GM21723 (cell line): ENCODE data around the gene MAP4.
"Not testable (repeated sequence)": the region's sequence is repeated elsewhere in the genome, so short reads cannot be mapped to it uniquely, and the experiment has no call there.

Source experiments
- ATAC-seq: cut with Tn5 transposase; IDR thresholded peaks from one replicate; pipeline ENCODE4 v1.9.1; 2021; ENCODE audit warnings: mild to moderate bottlenecking, moderate library complexity; ENCODE audit not compliant: unreplicated experiment

MAP4 gene, protein sequence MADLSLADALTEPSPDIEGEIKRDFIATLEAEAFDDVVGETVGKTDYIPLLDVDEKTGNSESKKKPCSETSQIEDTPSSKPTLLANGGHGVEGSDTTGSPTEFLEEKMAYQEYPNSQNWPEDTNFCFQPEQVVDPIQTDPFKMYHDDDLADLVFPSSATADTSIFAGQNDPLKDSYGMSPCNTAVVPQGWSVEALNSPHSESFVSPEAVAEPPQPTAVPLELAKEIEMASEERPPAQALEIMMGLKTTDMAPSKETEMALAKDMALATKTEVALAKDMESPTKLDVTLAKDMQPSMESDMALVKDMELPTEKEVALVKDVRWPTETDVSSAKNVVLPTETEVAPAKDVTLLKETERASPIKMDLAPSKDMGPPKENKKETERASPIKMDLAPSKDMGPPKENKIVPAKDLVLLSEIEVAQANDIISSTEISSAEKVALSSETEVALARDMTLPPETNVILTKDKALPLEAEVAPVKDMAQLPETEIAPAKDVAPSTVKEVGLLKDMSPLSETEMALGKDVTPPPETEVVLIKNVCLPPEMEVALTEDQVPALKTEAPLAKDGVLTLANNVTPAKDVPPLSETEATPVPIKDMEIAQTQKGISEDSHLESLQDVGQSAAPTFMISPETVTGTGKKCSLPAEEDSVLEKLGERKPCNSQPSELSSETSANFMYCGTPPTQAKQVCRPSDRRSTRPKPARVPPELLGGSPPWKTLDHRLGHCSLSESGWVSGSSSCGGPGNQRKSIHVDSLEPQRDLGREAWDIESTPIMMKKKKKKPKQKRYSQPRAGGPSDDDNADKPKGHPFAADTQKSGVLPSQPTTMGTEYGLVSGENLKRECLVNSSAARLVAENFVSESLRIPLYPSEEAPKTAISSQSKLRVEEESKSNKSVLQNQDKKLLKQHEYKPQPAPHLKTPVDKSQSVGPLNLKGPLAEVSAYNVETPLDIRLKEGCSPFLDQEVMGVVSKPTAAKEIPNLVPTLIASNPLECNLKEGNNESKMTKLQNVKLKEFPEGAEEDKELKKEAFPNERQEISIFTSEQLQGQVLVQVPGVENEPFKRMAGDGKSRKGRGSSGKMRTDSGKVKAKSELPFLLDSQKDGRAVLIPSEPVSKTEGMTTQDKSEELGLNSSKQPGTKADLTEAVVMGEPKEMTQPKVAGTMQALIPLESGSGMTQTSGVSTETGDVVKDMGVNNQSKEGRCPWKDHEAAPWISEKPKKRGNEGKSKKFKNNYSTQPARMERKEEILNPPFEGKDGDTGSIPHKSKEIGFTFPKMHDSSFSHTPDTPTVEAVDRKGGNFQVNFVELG (N-terminal part only)

DNA sequence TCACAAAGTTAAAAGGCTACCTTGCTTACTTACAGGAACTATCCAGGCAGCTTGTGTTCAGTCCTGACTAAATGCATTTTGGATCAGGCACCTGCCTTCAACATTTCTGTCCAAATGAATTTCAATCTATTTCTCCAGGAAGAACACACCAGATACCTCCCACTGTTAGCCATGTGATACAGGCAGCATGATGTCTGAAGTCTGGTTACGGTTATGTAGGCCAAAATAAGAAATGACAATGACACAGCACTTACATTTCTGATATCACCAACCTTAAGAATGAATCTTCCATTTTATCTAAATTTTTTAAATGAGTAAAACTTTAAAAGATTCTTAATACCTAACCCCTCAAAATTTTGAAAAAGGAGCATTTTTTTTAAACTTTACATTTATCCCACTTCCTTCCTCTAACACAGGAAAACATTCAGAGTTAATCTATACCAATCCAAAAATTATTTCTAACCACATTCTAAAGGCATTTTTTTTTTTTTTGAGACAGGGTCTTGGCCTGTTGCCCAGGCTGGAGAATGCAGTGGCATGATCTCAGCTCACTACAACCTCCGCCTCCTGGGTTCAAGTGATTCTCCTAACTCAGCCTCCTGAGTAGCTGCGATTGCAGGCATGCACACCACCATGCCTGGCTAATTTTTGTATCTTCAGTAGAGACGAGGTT lies at the start of gene MAP4:
TSS of gene MAP4 (minus strand) at position 116 of the 673 bp plus-strand sequence. CDS start 17,556 bp downstream, outside the sequence.
- ATAC-seq, result no peak

DNA sequence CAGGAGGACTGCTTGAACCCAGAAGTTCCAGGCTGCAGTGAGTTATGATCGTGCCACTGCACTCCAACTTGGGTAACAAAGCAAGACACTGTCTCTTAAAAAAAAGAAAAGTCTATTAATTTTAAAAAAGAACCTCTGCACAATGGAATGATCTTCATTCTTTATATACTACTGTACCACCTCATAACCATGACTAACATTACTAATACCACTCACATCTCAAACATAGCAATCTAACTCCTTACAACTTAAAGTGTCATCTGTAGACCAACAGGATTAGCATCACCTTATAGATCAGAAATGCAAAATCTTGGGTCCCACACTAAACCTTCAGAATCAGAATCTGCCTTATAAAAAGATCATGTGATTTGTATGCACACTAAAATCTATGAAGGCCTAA lies 48.8 kb upstream of the MAP4 start:
- no peak for ATAC-seq

DNA sequence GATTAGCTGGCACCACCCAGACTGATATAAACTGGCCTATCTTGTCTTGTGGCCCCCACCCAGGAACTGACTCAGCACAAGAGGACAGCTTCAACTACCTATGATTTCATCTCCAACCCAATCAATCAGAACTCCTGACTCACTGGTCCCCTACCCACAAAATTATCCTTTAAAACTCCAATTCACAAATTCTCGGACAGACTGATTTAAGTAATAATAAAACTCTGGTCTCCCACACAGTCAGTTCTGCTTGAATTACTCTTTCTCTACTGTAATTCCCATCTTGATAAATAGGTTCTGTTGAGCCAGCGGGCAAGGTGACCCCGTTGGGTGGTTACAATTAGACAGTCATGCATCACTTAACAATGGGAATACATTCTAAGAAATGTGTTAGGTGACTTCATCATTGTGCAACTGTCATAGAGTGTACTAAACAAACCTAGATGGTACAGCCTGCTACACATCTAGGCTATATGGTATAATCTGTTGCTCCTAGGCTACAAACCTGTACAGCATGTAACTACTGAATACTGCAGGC lies 48.1 kb upstream of the MAP4 start:
- no peak for ATAC-seq

DNA sequence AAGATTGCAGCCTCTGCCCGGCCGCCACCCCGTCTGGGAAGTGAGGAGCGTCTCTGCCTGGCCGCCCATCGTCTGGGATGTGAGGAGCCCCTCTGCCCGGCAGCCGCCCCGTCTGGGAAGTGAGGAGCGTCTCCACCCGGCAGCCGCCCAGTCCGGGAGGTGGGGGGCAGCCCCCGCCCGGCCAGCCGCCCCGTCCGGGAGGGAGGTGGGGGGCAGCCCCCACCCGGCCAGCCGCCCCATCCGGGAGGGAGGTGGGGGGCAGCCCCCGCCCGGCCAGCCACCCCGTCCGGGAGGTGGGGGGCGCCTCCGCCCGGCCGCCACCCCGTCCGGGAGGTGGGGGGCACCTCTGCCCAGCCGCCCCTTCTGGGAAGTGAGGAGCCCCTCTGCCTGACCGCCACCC lies 45.4 kb upstream of the MAP4 start:
- ATAC-seq, result not testable (repeated sequence)

DNA sequence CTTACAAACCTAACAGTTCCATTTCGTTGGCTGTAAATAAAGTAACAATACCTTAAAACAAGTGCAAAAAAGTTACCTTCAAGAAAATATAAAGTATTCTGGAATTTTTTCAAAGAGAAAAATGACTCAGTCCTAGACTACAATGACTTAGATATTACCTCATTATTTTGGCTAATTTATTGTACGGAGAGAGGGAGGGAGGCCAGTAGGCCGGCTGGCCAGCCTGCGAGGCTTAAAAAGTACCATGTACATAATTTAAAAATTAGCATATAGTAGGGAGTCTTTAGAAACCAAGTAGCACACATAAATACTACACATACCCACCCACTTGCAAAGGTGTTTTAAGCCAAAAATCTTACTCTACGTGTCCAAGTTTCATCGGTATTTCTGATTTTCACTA lies 41.9 kb upstream of the MAP4 start:
- ATAC-seq, result no peak

DNA sequence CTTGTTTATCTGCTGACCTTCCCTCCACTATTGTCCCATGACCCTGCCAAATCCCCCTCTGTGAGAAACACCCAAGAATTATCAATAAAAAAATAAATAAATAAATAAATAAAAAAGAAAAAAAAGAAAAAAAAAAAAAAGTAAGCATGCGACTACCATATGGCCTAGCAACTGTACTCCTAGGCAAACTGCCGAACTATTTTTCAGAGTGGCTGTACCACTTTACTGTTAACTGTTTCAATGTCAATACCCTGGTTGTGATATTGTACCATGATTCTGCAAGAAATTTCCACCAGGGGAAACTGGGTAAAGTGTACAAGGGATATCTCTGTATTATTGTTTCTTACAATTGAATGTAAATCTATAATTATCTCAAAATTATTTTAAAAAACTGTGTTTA lies 41.3 kb upstream of the MAP4 start:
- no peak for ATAC-seq

DNA sequence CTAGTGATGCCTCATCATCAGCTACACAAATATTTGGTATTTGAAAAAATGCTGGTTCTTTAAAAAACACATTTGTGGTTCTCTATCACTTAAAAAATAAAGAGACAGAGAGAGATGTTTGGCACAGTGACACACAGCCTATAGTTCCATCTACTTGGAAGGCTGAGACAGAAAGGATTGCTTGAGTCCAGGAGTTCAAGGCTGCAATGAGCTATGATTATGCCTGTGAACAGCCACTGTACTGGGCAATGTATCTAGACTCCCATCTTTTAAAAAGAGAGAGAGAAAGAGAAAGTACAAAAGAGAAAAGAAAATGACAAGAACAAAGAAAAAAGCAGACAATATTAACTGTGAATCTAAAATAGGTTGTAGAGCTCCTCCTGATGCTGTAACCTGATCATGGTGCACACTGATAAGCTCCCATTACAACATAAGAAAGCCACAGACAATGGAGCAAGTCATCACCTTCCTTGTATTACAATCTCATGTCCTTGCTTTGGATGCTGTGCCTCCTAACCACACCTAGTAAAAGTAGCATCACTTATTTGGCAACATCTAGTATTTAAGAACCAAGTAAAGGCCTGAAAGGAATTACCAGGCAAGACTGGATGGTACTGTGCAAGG lies 31.7 kb upstream of the MAP4 start:
- no peak for ATAC-seq

DNA sequence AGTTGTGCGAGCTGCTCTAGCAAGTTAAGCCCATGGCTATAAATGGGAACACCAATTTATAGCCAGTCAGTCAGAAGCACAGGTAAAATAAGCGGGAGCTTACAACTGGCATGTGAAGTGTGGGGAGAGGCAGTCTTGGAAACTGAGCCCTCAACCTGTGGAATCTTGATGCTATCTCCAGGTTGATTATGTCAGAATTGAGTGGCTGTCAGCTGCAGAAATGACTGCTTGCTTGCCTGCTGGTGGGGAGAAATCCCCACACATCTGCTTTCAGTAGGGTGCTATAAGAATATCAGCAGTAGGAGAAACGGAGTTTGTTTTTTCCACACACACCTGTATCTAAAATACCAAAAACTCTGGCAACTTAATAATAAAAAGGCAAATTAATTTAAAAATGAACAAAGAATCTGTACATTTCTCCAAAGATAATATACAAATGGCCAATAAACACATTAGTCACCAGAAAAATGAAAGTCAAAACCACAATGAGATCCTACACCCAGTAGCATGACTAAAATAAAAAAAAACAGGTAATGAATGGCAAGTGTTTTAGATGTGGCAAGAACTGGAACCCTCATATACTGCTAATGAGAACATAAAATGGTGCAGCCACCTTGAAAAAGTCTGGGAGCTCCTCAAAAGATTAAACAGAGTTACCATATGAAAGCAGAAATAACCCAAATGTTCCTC lies 26.0 kb upstream of the MAP4 start:
- no peak for ATAC-seq

DNA sequence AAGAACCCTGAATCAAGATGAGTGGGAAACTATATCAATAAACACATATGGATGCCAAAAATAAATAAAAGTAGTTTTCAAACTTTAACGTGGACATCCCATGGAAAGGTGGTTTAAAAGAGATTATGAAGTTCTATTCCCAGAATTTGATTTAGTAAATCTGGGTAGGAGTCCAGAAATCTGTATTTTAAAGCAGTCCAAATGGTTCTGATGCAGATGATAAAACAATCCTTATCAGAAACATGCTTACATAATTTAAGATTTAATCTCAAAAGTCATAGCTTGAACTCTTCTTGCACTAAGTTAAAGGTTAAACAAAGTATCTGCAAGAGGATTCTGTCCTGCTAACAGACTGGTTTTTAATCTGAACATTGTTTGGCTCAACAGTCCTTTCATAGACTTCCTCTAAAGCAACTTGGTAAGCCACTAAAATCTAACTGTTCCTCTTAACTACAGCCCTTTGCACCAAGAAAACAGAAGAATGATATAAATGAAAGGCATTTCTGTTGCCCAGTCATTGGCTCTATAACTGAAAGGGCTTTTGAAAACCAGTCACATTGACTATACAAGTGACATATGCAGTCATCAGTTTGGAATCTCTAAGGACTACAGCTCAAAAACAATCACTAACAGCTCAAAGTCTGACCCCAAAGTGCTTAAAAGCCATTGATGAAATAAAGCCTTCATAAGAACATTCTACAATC lies 23.4 kb upstream of the MAP4 start:
- no peak for ATAC-seq

DNA sequence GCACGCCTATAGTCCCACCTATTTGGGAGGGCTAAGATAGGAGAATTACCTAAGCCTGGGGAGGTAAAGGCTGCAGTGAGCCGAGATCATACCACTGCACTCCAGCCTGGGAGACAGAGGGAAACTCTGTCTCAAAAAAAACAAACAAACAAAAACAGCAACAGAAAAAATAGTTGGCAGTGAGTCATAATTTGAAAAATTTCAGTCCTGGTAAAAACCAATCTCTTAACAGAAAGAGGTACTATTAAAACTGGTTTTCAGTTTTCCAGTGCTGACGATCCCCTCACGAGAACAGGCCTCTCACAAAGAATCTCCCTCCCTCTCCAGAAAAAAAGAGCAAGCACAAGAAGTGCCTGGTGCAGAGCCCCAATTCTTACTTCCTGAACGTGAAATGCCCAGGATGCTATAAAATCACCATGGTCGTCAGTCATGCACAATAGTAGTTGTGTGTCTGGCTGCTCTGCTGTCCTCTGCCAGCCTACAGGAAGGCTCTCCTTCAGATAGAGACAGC lies 22.8 kb upstream of the MAP4 start:
- no peak for ATAC-seq

DNA sequence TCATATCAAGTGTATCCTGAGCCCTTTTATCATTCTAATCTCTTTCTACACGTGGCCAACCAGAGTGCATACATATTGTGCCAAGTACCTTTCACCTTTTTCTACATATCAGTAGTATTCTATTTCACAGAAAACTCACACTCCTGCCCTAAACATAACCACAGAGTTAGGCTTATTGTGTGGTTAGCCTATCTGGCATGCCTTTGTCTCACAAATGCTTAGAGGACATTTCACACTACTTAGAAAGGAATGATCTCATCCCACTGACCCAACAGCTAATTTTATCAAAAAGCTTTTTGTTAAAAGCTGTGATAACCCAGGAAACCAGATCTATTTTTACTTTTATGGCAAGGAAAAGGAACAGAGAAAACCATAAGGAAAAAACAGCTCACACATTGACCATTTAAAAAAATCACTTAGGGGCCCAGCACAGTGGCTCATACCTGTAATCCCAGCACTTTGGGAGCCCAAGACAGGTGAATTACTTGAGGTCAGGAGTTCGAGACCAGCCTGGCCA lies 17.8 kb upstream of the MAP4 start:
- ATAC-seq, result no peak

DNA sequence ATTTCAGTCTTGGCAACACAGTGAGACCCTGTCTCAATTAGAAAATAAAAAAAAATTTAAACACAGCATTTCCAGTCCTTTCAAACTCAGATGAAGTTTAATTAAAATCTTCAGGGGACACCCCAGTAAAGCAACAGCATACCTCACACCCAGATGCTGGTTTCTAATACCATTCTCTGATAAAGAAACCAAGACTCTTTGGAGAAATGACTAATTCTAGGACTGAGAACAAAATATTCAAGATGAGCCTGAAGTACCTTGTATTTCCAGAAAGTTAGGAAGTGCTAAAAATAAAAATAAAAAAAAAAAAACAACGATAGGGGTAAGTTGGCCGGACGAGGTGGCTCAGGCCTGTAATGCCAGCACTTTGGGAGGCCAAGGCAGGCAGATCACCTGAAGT lies 14.0 kb upstream of the MAP4 start:
- no peak for ATAC-seq

DNA sequence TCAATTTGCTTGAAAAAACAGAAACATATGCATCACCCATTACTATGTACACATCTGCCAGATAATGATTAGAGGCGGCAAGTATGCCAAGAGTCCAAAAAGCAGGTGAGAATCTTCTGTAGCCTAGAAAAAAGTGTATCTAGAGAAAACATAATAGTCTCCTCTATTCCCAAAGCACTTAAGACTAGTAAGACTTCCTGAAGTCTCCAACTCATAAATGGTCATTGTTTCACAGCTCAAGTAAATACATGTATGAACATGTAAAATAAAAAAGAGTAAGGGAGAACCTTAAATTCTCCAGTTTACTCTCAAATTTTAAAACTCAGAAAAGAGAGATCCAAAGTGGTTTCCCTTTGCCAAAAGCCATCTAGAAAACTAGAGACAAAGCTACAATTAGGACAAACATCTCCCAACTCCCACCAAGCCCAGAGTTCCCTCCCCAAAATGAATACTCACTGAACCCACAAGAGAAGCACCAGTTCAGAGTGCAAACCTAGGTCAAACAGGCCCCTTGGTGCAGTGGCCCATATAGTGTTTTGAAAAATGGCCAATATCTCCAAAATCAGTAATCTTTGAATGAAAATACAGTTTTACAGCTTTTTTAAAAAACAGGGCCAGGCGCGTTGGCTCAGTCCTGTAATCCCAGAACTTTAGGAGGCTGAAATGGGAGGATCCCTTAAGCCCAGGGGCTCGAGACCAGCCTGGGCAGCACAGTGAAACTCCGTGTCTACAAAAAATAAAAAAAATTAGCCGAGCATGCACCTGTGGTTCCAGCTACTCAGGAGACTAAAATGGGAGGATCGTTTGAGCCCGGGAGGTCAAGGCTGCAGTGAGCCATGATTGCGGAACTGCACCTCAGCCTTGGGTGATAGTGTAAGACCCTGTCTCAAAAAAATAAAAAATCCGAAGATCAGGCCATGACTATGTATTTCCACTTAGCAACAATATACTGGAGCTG lies 11.0 kb upstream of the MAP4 start:
- no peak for ATAC-seq

DNA sequence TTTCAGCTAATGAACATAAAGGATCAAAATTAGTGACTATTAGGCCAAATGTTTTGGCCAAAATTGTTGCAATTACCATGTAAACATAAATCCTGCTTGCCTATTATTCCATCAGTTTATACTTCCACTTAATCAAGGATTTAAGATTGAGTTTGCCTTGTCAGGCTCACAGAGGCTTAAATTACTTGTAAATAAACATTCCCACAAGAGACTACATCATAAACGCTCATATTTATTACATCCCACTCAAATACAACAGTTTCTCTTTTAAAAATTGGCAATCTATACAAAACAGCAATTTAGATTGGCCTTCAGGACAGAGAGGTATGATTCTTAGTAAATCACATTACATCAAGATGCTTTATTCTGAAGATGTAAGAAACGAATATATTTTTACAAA lies 9.9 kb upstream of the MAP4 start:
- ATAC-seq, result no peak

DNA sequence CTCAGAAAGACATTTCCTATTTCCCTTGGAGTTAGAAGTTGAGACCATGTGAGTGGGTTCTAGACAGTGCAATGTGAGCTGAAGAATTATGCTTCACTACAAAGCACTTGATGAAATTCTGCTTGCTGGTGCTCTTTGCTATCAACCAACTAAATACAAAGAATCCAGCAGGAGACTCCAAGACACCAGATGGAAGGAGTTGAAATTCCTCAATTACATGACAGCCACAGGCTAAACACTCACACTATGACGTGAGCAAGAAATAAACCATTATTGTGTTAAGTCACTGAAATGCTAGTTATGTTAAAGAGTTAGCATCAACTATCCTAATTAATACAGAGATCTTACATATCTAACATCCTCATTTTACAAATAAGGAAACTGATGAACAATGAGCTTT lies 8.2 kb upstream of the MAP4 start:
- ATAC-seq, result no peak

DNA sequence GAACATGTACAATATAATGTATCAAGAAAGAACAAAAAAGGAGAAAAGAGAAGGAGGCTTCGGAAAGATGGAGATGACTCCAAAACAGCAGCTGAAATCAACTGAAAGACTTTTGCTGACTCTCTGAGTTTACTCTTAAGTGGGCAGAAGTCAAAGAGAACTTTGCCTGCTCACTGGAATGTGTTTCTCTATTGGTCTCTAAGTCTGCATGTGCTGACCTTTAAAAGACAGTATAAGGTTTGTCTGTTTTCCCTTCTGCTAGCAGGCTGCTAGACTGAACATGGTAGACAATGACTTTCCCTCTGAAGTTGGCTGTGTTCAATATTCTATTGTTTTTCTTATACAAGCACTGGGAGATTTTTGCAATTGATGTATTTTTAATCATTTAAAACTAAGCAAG lies 7.2 kb upstream of the MAP4 start:
- no peak for ATAC-seq

DNA sequence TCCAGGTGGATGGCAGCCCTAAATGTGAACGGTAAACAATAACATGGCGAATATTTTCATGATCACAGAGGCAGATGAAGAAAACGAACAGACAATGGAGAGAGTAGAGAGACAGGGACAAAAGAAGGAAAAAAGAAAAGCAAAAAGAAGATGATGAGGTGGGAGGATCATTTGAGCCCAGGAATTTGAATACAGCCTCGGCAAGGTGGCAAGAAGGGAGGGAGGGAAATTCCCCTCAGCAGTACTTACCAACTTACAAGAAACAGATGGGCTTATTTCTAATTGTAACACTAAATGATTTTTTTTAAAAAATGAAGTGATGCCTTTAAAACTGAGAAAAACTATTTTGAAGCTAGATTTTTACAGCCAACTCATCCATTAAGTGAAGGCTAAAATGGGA lies 6.0 kb upstream of the MAP4 start:
- no peak for ATAC-seq
